CD4-positive, alpha-beta T cell treated with Interleukin-17A for 4 hours (primary cell): Measurements from ENCODE around the gene SLC19A1.

Source experiments
- DNase-seq: peaks from one replicate; pipeline ENCODE4 v3.0.0-alpha.2; 2020; ENCODE audit warnings: mixed read lengths

SLC19A1 gene

GRCh38 chr21:45542242-45542666 is at the start of gene SLC19A1:
SLC19A1 (minus strand) TSS chr21:45542440; CDS start chr21:45537959, 4,481 bp downstream.
- DNase-seq: peak; percentile 86

GRCh38 chr21:45591619-45592207 is 49.5 kb upstream of the SLC19A1 start:
- no peak for DNase-seq

GRCh38 chr21:45590726-45591618 is 48.7 kb upstream of the SLC19A1 start:
- DNase-seq: peak; percentile 66

GRCh38 chr21:45590246-45590725 is 48.0 kb upstream of the SLC19A1 start:
- DNase-seq: peak; percentile 75

- DNase-seq: no peak
Measured at GRCh38 chr21:45589686-45590245, 47.5 kb upstream of the SLC19A1 start.

GRCh38 chr21:45588871-45589491 is 46.7 kb upstream of the SLC19A1 start:
- DNase-seq: no peak

- DNase-seq: no peak
Measured at GRCh38 chr21:45588086-45588825, 46.0 kb upstream of the SLC19A1 start.

- no peak for DNase-seq
Measured at GRCh38 chr21:45586289-45586858, 44.1 kb upstream of the SLC19A1 start.

GRCh38 chr21:45584786-45585185 is 42.5 kb upstream of the SLC19A1 start:
- no peak for DNase-seq

- no peak for DNase-seq
Measured at GRCh38 chr21:45583831-45584509, 41.7 kb upstream of the SLC19A1 start.

- no peak for DNase-seq
Measured at GRCh38 chr21:45582128-45582527, 39.9 kb upstream of the SLC19A1 start.

GRCh38 chr21:45581322-45581712 is 39.1 kb upstream of the SLC19A1 start:
- DNase-seq: no peak

- DNase-seq: no peak
Measured at GRCh38 chr21:45580576-45581321, 38.5 kb upstream of the SLC19A1 start.

GRCh38 chr21:45580181-45580575 is 37.9 kb upstream of the SLC19A1 start:
- DNase-seq: no peak

- DNase-seq: no peak
Measured at GRCh38 chr21:45579383-45580180, 37.3 kb upstream of the SLC19A1 start.

- no peak for DNase-seq
Measured at GRCh38 chr21:45578811-45579381, 36.7 kb upstream of the SLC19A1 start.

GRCh38 chr21:45578176-45578801 is 36.0 kb upstream of the SLC19A1 start:
- DNase-seq: no peak

- DNase-seq: no peak
Measured at GRCh38 chr21:45577801-45578175, 35.5 kb upstream of the SLC19A1 start.
